Karpas-422 (cell line): ENCODE results near the gene PLCD4. TPM values are rescaled to one million over a fixed set of nuclear protein-coding genes. Genes with fewer than 3 reads are reported as not detected.

Experiments
- DNase-seq: peaks from one replicate; pipeline ENCODE4 v3.0.0-alpha.2; 2015
- H2AFZ ChIP-seq: fragments of 200-600 bp; sonication (generic); 2 replicates; pipeline ENCODE4 v1.6.1; 2014; ENCODE audit warnings: antibody characterized with exemption, low read length, mixed read lengths
- H3K27ac ChIP-seq: fragments of 200-600 bp; sonication (generic); 2 replicates; pipeline ENCODE4 v1.5.1; 2014; ENCODE audit warnings: mild to moderate bottlenecking, low read length, moderate library complexity
- H3K27me3 ChIP-seq: fragments of 200-600 bp; sonication (generic); 2 replicates; pipeline ENCODE4 v1.6.1; 2014; ENCODE audit warnings: low read length, mixed read lengths
- H3K36me3 ChIP-seq: fragments of 200-600 bp; sonication (generic); 2 replicates; pipeline ENCODE4 v1.6.1; 2014; ENCODE audit warnings: low read length, mixed read lengths; ENCODE audit not compliant: insufficient read depth
- H3K4me1 ChIP-seq: fragments of 200-600 bp; sonication (generic); 2 replicates; pipeline ENCODE4 v1.6.1; 2014; ENCODE audit warnings: mild to moderate bottlenecking, low read length, mixed read lengths
- H3K4me2 ChIP-seq: fragments of 200-600 bp; sonication (generic); 2 replicates; pipeline ENCODE4 v1.6.1; 2014; ENCODE audit warnings: low read length, low read depth, mild to moderate bottlenecking; ENCODE audit not compliant: poor library complexity, severe bottlenecking
- H3K4me3 ChIP-seq: fragments of 200-600 bp; sonication (generic); 2 replicates; pipeline ENCODE4 v1.5.1; 2014; ENCODE audit warnings: mild to moderate bottlenecking, antibody characterized with exemption, low read length, mixed read lengths
- H3K79me2 ChIP-seq: fragments of 200-600 bp; sonication (generic); 2 replicates; pipeline ENCODE4 v1.6.1; 2014; ENCODE audit warnings: mild to moderate bottlenecking, low read length, mixed read lengths
- H3K9ac ChIP-seq: fragments of 200-600 bp; sonication (generic); 2 replicates; pipeline ENCODE4 v1.6.0; 2014; ENCODE audit warnings: low read length
- H3K9me2 ChIP-seq: fragments of 200-600 bp; sonication (generic), shearing (Covaris generic); replicated peaks from 2 replicates; pipeline ENCODE4 v1.6.0; 2014; ENCODE audit warnings: mild to moderate bottlenecking, low read length, moderate library complexity; ENCODE audit not compliant: insufficient read depth
- H3K9me3 ChIP-seq: fragments of 300-700, 200-600 bp; sonication (generic); 2 replicates; pipeline ENCODE4 v1.6.1; 2014; ENCODE audit warnings: low read length, mixed read lengths
- H4K20me1 ChIP-seq: fragments of 200-600 bp; sonication (generic); 2 replicates; pipeline ENCODE4 v1.6.1; 2014; ENCODE audit warnings: mild to moderate bottlenecking, antibody characterized with exemption, low read length, low read depth; ENCODE audit not compliant: insufficient read depth
- total RNA-seq: library from RNA; depleted of rRNA; stranded (reverse); fragments of >200 nt; shearing (Covaris generic); gene quantifications from 2 replicates; pipeline ENCODE4 v1.2.3, GENCODE V29; 2014; ENCODE audit warnings: low replicate concordance

Gene PLCD4
- total RNA-seq, 1 experiment from 2014 or later, result not detected

DNA sequence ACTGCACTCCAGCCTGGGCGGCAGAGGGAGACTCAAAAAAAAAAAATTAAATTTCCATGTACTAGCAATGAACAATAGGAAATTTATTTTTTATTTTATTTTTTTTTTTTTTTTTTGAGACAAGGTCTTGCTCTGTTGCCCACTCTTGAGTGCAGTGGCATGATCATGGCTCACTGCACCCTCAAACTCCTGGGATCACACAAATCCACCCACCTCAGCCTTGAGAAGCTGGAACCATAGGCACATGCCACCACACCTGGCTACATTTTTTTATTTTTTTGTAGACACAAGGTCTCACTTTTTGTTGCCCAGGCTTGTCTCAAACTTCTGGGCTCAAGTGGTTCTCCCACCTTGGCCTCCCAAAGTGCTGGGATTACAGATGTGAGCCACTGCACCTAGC, 22.2 kb upstream of the PLCD4 start:
- Histone ChIP-seq H3K4me2 (no peak overlapping the region), H3K27me3 (no peaks in the 10 kb centered on the region), H3K9ac (no peak overlapping the region), H3K79me2 (peaks cover 18% of the 10 kb centered on the region), H3K9me2 (no peaks in the 10 kb centered on the region), H4K20me1 (peaks cover 3% of the 10 kb centered on the region; the same call in 1 of the 2 replicates), H3K4me1 (no peaks in the 10 kb centered on the region), H2AFZ (no peak overlapping the region), H3K4me3 (no peak overlapping the region), H3K9me3 (no peaks in the 10 kb centered on the region), H3K27ac (no peak overlapping the region), H3K36me3 (peaks cover 50% of the 10 kb centered on the region; the same call in 1 of the 2 replicates)
- no peak for DNase-seq

DNA sequence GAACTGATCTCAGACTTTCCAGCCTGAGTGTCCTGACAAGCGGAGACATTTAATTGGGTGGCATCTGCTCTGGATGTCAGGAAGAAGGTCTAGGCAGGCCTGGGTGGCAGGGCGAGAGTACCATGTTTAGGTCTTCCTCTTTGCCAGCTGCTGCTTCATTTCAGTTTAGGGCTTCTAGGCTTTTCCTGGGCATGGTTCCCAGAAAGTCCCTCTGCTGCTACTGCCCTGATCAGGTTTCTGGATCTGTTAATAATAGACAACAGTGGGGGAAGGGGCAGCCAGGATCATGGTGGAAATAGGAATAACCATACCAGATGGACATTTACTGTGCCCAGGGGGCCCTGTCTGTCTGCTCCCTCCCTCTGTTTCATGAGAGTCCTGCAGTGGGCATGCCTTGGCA, 2.3 kb upstream of the PLCD4 start:
- Histone ChIP-seq H3K27ac (no peak overlapping the region), H3K9ac (no peak overlapping the region), H3K79me2 (no peaks in the 10 kb centered on the region), H3K36me3 (no peaks in the 10 kb centered on the region), H3K4me2 (no peak overlapping the region), H3K4me3 (no peak overlapping the region), H4K20me1 (no peaks in the 10 kb centered on the region), H3K9me2 (no peaks in the 10 kb centered on the region), H3K4me1 (no peaks in the 10 kb centered on the region), H3K27me3 (no peaks in the 10 kb centered on the region; the same call in 1 of the 2 replicates), H3K9me3 (no peaks in the 10 kb centered on the region), H2AFZ (no peak overlapping the region)
- DNase-seq, result no peak

DNA sequence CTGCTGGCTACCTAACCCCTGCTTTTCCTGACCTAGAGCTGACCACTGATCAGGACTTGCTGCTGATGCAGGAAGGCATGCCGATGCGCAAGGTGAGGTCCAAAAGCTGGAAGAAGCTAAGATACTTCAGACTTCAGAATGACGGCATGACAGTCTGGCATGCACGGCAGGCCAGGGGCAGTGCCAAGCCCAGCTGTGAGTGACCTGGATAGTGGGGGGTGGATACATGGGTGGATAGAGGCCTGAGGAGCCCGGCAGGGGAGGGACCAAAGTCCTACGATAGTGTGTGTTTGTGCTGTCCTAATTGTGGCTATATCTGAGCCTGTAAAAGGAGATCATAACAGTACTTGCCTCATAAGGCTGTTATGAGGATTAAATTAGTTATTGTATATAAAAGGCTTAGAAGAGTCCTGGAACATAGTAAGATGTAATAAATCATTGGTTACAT, 8.2 kb downstream of the PLCD4 start:
- Histone ChIP-seq H3K4me3 (no peak overlapping the region), H2AFZ (no peak overlapping the region), H4K20me1 (no peaks in the 10 kb centered on the region), H3K9me2 (no peaks in the 10 kb centered on the region), H3K27ac (no peak overlapping the region), H3K4me2 (no peak overlapping the region), H3K9ac (no peak overlapping the region), H3K4me1 (no peaks in the 10 kb centered on the region), H3K79me2 (no peaks in the 10 kb centered on the region), H3K27me3 (no peaks in the 10 kb centered on the region), H3K36me3 (no peaks in the 10 kb centered on the region), H3K9me3 (no peaks in the 10 kb centered on the region)
- no peak for DNase-seq

DNA sequence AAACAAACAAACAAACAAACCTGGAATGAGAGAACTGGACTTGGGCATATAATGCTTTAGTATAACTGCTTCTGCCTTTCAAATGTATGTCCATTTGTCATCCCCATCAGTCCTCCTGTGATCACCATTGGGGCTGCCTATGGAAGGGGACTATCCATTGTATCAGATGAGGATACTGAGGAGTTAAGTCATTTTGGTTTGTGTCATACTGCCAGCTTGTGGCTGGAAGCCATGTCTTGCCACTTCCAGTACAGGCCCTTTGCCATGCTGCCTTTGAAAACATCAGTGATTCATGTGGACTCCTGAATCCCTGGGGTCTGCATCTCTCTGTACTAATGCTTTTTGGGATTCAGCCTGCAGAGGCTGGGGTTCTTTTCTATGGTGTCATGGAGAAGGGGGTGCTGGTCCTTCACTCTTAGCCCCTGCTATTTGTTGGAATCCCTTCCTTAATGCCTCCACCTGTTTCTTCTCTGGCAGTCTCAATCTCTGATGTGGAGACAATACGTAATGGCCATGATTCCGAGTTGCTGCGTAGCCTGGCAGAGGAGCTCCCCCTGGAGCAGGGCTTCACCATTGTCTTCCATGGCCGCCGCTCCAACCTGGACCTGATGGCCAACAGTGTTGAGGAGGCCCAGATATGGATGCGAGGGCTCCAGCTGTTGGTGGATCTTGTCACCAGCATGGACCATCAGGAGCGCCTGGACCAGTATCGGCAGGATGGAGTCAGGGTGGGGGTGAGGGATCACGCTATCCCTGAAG, 10.6 kb downstream of the PLCD4 start:
- Histone ChIP-seq H3K79me2 (no peaks in the 10 kb centered on the region), H3K9me3 (no peaks in the 10 kb centered on the region), H2AFZ (no peak overlapping the region), H3K4me3 (no peak overlapping the region), H3K9ac (no peak overlapping the region), H3K4me1 (no peaks in the 10 kb centered on the region), H3K9me2 (no peaks in the 10 kb centered on the region), H4K20me1 (no peaks in the 10 kb centered on the region), H3K36me3 (no peaks in the 10 kb centered on the region), H3K27ac (no peak overlapping the region), H3K27me3 (no peaks in the 10 kb centered on the region), H3K4me2 (no peak overlapping the region)
- DNase-seq, result no peak

DNA sequence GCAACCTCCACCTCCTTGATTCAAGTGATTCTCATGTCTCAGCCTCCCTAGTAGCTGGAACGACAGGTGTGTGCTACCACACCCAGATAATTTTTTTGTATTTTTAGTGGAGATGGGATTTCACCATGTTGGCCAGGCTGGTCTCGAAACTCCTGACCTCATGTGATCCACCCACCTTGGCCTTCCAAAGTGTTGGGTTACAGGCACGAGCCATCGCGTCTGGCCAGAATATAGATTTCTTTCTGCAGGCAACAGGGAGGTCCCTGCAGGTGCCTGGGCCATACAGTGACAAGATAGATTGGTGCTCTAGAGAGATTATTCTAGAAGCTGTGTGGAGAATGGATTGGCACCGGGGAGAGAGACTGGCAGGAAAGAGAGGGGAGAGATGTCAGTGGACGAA, 13.3 kb downstream of the PLCD4 start:
- H3K9me2 ChIP-seq, result no peaks in the 10 kb centered on the region
- H3K27me3 ChIP-seq, result no peaks in the 10 kb centered on the region
- no peaks in the 10 kb centered on the region for H3K9me3 ChIP-seq
- no peak overlapping the region for H3K27ac ChIP-seq
- no peak overlapping the region for H3K9ac ChIP-seq
- H3K4me2 ChIP-seq, result no peak overlapping the region
- H3K4me1 ChIP-seq, result no peaks in the 10 kb centered on the region
- H4K20me1 ChIP-seq, result no peaks in the 10 kb centered on the region
- H3K79me2 ChIP-seq, result no peaks in the 10 kb centered on the region
- H3K4me3 ChIP-seq, result no peak overlapping the region
- DNase-seq, result no peak
- no peak overlapping the region for H2AFZ ChIP-seq
- H3K36me3 ChIP-seq, result no peaks in the 10 kb centered on the region

DNA sequence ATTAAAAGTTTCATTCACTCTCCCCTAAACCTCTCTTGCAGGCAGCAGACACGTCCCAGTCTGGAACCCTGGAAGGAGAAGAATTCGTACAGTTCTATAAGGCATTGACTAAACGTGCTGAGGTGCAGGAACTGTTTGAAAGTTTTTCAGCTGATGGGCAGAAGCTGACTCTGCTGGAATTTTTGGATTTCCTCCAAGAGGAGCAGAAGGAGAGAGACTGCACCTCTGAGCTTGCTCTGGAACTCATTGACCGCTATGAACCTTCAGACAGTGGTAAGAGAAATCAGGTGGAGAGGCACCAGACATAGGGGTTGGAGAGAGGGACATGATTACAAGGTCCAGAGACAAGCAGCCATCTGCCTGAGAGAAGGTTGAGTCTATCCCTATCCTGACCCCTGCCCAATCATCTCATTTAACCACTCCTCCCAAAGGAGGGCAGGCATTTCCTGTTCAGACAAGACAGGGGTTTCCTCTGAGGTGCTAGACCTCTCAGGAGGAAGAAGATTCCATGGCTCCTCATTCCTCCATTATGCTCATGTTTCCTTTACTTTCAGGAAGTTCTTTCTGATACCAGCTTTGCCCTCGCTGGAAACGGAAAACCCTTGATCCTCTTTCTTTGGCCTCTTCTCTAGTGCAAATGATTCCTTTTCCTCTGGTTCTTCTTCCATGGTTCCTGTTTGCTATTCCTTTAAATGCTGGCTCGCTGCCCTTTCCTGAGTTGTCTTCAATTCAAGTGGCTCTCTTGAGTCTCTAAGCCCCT, 15.1 kb downstream of the PLCD4 start:
- Histone ChIP-seq H3K4me1 (no peaks in the 10 kb centered on the region), H2AFZ (no peak overlapping the region), H4K20me1 (no peaks in the 10 kb centered on the region), H3K4me3 (no peak overlapping the region), H3K36me3 (no peaks in the 10 kb centered on the region), H3K9ac (no peak overlapping the region), H3K9me3 (no peaks in the 10 kb centered on the region), H3K27ac (no peak overlapping the region), H3K27me3 (no peaks in the 10 kb centered on the region), H3K4me2 (no peak overlapping the region), H3K9me2 (no peaks in the 10 kb centered on the region), H3K79me2 (no peaks in the 10 kb centered on the region)
- DNase-seq, result no peak

DNA sequence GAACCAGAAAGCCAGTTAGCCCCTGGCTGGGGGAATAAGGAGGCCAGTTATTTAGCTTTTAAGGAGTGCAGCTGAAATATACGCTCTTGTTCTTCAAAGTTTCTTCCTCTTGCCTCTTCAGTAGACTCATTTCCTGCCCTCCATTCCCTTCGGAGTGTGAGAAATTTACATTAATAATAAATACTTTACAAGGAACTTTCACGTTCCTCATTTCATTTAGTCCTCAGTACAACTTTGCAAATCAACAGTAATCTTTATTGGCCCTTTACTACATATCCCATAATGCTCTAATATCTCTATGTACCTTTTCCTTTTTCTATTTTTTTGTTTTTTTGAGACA, 15.6 kb downstream of the PLCD4 start:
- no peak for DNase-seq
- no peak overlapping the region for H3K9ac ChIP-seq

DNA sequence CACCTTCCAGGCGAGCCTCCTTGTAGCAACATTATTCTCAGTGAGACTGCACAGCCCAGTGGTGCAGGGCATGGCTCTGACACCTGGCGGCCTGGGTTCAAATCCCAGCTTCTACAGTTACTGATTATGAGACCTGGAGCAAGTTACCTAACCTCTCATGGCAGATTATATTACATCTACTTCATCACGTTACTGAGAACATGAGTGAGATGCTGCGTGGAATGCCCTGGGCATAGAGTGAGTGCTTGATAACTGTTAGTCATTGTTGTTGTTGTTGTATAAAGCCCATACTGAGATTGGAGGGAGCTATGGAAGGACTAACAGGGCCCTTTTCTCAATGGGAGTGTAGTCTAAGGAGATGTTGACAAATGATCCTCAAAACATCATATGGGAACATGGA, 18.7 kb downstream of the PLCD4 start:
- no peaks in the 10 kb centered on the region for H3K9me3 ChIP-seq
- no peak overlapping the region for H3K4me2 ChIP-seq
- no peaks in the 10 kb centered on the region for H3K9me2 ChIP-seq
- no peak overlapping the region for H3K9ac ChIP-seq
- no peaks in the 10 kb centered on the region for H3K27me3 ChIP-seq
- H3K27ac ChIP-seq, result no peak overlapping the region
- H3K4me3 ChIP-seq, result no peak overlapping the region
- no peak overlapping the region for H2AFZ ChIP-seq
- DNase-seq, result no peak
- H3K4me1 ChIP-seq, result no peaks in the 10 kb centered on the region
- H3K36me3 ChIP-seq, result no peaks in the 10 kb centered on the region
- no peaks in the 10 kb centered on the region for H3K79me2 ChIP-seq
- no peaks in the 10 kb centered on the region for H4K20me1 ChIP-seq

More for the DNA sequence above, 15.6 kb downstream of the PLCD4 start:
- no peak overlapping the region for H2AFZ ChIP-seq
- no peaks in the 10 kb centered on the region for H3K4me1 ChIP-seq
- H3K9me3 ChIP-seq, result no peaks in the 10 kb centered on the region
- no peaks in the 10 kb centered on the region for H3K27me3 ChIP-seq
- no peak overlapping the region for H3K27ac ChIP-seq
- H3K79me2 ChIP-seq, result no peaks in the 10 kb centered on the region
- H3K36me3 ChIP-seq, result no peaks in the 10 kb centered on the region
- H3K4me2 ChIP-seq, result no peak overlapping the region
- H3K9me2 ChIP-seq, result no peaks in the 10 kb centered on the region
- H4K20me1 ChIP-seq, result no peaks in the 10 kb centered on the region
- no peak overlapping the region for H3K4me3 ChIP-seq
